Measurements from ENCODE around the gene DAAM1.

Gene DAAM1

DNA sequence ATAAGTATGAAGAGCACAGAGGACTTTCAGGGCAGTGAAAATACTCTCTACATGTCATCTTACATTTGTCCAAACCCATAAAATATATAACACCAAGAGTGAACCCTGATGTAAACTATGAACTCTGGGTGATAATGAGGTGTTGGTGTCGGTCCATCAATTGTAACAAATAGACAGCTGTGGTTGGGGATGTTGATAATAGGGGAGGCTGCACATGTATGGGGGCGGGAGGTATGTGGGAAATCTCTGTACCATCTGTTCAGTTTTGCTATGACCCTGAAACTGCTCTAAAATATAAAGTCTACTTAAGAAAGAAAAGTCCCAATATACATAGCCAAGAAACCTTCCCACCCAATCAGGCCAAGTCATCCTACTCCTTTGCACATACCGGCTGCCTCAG, 188.2 kb downstream of the DAAM1 start:
- no peak for DNase-seq

- DNase-seq = no peak
Observed at GRCh38 chr14:59377491-59377890, 189.0 kb downstream of the DAAM1 start.

GRCh38 chr14:59377991-59378601, 189.6 kb downstream of the DAAM1 start:
- DNase-seq = peak in 1 of 2 experiments; percentile 7

- no peak for DNase-seq
Observed at GRCh38 chr14:59389936-59390335, 201.5 kb downstream of the DAAM1 start.

- DNase-seq = no peak
Observed at GRCh38 chr14:59391388-59391787, 202.9 kb downstream of the DAAM1 start.

- no peak for DNase-seq
Observed at GRCh38 chr14:59394268-59394667, 205.8 kb downstream of the DAAM1 start.

DNA sequence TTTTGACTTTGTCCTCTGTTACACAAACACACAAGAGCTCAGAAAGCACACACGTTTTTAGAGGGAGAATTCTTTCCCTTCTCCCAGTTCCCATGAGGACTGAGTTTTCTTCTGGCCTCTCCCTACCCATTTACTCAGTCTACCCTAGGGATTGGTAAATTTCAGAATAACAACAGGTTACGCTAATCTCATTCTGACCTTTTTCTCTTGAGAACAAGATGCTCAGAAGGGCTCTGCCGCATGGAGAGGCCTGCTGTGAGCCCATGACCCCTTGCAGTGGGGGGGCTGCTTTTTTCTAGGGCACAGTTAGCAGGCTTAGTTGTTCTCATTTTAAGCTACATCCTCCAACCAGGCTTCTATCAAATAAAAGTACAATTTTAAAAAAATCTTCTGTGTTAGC, 207.2 kb downstream of the DAAM1 start:
- no peak for DNase-seq

- no peak for DNase-seq
Observed at GRCh38 chr14:59398841-59399240, 210.4 kb downstream of the DAAM1 start.

DNA sequence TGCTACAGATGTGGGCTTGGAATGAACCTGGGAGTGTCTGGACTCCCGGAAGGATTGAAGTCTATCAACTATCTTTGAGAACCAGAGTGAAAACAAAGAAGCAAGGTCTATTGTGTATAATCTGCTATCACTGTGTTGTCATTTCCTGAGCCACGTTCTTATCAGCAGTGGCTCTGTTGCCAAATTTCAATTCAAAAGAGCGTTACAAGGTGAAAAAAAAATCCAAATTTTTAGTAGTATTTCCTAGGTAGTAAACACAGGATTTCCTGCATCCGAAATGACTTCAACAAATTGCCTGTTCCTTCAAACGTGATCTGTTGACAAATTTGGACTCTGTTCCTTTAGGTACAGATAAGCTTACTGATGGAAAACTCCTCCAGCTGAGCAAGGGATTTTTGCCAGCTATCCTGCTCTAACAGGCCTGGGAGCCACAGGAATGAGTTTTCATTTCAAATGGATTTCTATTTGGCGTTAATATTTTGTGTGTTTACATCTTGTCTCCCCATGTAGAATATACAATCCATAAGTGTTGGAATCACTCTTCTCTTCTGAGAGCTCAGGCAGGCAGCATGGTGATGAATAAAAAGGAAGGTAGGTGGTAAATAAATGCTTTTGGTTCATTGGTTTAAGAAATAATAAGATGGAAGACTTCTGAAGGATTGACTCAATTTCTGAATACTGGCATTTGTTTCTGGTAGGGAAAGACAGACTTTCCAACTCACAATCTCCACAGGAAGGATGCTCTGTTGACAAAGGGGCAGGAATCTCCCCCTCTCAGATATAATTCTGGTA, 218.2 kb downstream of the DAAM1 start:
- DNase-seq = no peak

DNA sequence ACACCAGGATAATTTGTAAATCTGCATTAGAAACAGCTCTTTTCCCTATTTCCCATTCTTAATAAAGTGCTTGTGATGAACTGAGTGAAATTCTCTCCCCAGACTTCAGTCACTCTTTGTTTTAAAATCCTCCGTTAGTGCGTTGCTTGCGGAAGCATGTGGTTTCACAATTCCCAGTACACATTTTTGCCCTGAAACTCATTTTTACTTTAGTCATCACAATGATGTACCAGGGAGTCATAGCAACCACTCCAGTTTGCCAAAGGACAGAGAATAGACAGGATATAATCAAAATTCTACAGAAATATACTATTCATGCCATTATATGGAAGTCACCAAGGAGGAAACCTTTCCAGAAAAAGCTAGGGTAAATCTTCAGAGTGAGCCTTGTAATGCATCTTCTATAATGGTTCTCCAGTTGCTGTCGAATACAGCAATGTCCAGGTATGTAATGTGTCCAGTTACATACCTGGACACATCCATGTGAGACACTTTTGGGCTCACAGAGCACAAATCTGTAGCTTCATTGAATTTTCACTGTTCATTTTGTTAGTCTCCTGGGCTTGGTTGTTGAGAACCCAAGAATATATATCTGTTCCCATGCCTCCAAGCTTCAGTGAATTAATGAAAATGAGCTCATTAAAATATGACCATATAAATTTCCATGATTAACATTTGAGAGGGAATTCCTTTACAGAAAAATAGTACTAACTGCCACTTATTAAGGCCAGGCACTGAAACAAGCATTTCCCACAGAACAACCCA, 219.0 kb downstream of the DAAM1 start:
- DNase-seq = no peak

DNA sequence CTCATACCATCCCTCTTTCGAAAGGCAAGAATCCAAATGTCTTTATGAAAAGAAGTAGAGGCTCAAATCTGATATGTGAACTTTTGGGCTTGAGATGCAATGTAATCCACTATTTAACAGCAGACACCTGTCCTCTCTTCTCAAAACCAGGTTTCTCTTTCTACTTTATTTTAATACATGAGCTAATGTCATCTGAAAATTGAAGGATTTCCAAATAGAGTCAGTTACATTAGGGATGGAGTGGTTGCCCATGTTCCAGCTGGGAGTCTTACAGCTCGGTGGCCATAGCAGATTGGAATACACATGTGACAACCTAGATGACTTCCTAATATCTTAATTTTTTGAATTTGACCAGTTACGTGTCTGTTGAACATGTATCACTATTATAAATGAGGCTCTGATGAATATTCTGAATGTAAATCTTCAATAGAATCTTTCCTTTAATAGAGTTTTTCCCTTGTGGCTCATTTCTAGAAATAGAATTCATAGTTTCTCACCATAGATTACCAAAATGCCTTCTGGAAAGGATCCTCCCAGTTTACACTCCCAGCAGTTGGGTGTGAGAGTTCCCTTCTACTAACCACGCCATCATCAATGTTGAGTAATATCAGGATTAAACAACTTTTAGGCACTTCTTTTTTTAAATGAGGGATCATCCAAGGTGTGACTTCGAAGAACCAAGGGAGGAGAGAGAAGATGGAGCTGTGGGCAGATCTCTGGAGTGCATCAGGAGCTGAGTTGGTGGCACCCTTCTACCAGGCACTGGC, 227.6 kb downstream of the DAAM1 start:
- no peak for DNase-seq

DNA sequence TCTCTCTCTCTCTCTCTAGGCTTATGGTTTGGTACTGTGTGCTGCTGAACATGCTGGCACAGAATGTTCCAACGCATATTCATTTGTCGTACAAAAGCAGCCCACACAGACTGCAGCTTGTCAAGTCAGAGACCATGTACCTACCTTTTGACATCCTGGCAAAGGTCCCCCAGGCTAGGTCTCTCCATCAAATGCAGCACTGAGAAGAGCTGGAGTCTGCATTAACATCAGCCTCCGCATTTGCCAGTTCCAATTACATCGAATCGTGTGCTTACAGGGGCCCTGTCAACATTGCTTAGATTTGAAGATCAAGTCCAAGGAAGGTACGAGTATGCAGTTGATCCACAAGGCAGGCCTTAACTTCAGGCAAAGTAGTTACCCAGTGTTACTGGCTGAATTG, 228.8 kb downstream of the DAAM1 start:
- no peak for DNase-seq

DNA sequence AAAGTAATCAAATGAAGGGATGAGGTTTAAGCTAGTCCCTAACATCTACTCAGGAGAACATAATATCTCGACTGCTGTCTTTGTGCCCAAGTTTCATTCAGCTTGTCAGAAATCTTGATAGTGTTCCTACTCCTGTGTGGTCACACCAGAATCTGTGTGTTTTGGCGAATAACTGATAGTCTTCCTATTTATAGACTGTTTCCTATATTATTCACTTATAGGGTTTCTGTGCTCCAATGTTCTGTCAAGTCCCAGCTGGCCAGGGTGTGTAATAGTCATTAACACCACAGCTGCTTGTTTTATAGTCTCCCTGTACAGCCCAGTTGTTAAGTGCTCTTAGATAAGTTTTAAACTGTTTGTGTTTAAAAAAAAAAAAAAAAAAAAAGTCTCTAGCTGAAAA, 230.8 kb downstream of the DAAM1 start:
- DNase-seq = no peak
